GM10266 (cell line): Measurements from ENCODE around the gene ALDH1A3.

Experiments used
- DNase-seq: peaks from one replicate; pipeline ENCODE4 v3.0.0; 2012; ENCODE audit errors: extremely low spot score
- CTCF ChIP-seq: IDR thresholded peaks from 2 replicates; pipeline ENCODE4 v1.5.1; 2012; ENCODE audit warnings: mild to moderate bottlenecking, low read depth; ENCODE audit not compliant: control insufficient read depth, insufficient read depth; ENCODE audit errors: missing control alignments

Gene ALDH1A3

GRCh38 chr15:100893261-100893963 is 13.8 kb downstream of the ALDH1A3 start:
- no peak for TF ChIP-seq CTCF
- no peak for DNase-seq

GRCh38 chr15:100893964-100894295 is 14.3 kb downstream of the ALDH1A3 start:
- no peak for DNase-seq
- no peak for TF ChIP-seq CTCF

- no peak for DNase-seq
- no peak for TF ChIP-seq CTCF
These were observed 16.1 kb downstream of the ALDH1A3 start for GRCh38 chr15:100895721-100896120.

- no peak for TF ChIP-seq CTCF
- DNase-seq = no peak
These were observed 17.9 kb downstream of the ALDH1A3 start for GRCh38 chr15:100897221-100898151.

- no peak for DNase-seq
- TF ChIP-seq CTCF = no peak
These were observed 18.5 kb downstream of the ALDH1A3 start for GRCh38 chr15:100898152-100898490.

- DNase-seq = no peak
- no peak for TF ChIP-seq CTCF
These were observed 19.2 kb downstream of the ALDH1A3 start for GRCh38 chr15:100898661-100899462.
